H9 (cell line): ENCODE results near the gene COLQ. TPM values are rescaled to one million over a fixed set of nuclear protein-coding genes. Genes with fewer than 3 reads are reported as not detected.

ENCODE experiments used
- DNase-seq: peaks from one replicate; pipeline ENCODE4 v3.0.0-alpha.2; 2017
- H2AFZ ChIP-seq: one replicate; pipeline ENCODE4 v1.6.1; 2013; ENCODE audit warnings: mild to moderate bottlenecking, low read length, control low read depth, moderate library complexity
- H2AK5ac ChIP-seq: 2 replicates; pipeline ENCODE4 v1.6.1; 2013; ENCODE audit warnings: low read length, control low read depth, mixed read lengths; ENCODE audit not compliant: insufficient read length
- H2BK120ac ChIP-seq: one replicate; pipeline ENCODE4 v1.6.1; 2013; ENCODE audit warnings: low read depth, mild to moderate bottlenecking, low read length, control low read depth, inconsistent platforms; ENCODE audit not compliant: poor library complexity, severe bottlenecking
- H2BK12ac ChIP-seq: 2 replicates; pipeline ENCODE4 v1.6.1; 2013; ENCODE audit warnings: low read length, control low read depth, mixed read lengths, low read depth; ENCODE audit not compliant: insufficient read length
- H2BK15ac ChIP-seq: 2 replicates; pipeline ENCODE4 v1.6.1; 2013; ENCODE audit warnings: low read depth, low read length, control low read depth
- H2BK20ac ChIP-seq: one replicate; pipeline ENCODE4 v1.6.1; 2013; ENCODE audit warnings: low read depth, mild to moderate bottlenecking, low read length, control low read depth, inconsistent platforms; ENCODE audit not compliant: poor library complexity, severe bottlenecking
- H2BK5ac ChIP-seq: 2 replicates; pipeline ENCODE4 v1.6.1; 2013; ENCODE audit warnings: low read length, control low read depth, mixed read lengths; ENCODE audit not compliant: insufficient read length
- H3K14ac ChIP-seq: 2 replicates; pipeline ENCODE4 v1.6.1; 2013; ENCODE audit warnings: low read length, control low read depth; ENCODE audit not compliant: insufficient read depth
- H3K18ac ChIP-seq: 2 replicates; pipeline ENCODE4 v1.6.1; 2013; ENCODE audit warnings: low read depth, mild to moderate bottlenecking, mixed read lengths, low read length, control low read depth; ENCODE audit not compliant: insufficient read length
- H3K23ac ChIP-seq: 2 replicates; pipeline ENCODE4 v1.6.1; 2013; ENCODE audit warnings: low read length, control low read depth, mixed read lengths, low read depth; ENCODE audit not compliant: insufficient read length
- H3K23me2 ChIP-seq: 2 replicates; pipeline ENCODE4 v1.6.1; 2013; ENCODE audit warnings: low read depth, mild to moderate bottlenecking, mixed read lengths, low read length, control low read depth; ENCODE audit not compliant: insufficient read length, poor library complexity, severe bottlenecking
- H3K27ac ChIP-seq: 2 replicates; pipeline ENCODE4 v1.5.1; 2013; ENCODE audit warnings: low read length, control low read depth, mixed read lengths, low read depth; ENCODE audit not compliant: insufficient read length
- H3K27me3 ChIP-seq: 2 replicates; pipeline ENCODE4 v1.6.1; 2013; ENCODE audit warnings: low read length, control low read depth, inconsistent platforms; ENCODE audit not compliant: insufficient read depth
- H3K4ac ChIP-seq: 2 replicates; pipeline ENCODE4 v1.6.1; 2013; ENCODE audit warnings: low read depth, mild to moderate bottlenecking, control low read depth, inconsistent platforms, low read length, moderate library complexity
- H3K4me1 ChIP-seq: 2 replicates; pipeline ENCODE4 v1.6.1; 2013; ENCODE audit warnings: low read length, control low read depth, inconsistent platforms; ENCODE audit not compliant: insufficient read depth
- H3K4me2 ChIP-seq: 2 replicates; pipeline ENCODE4 v1.6.1; 2013; ENCODE audit warnings: low read length, control low read depth, mixed read lengths; ENCODE audit not compliant: insufficient read length, insufficient read depth
- H3K56ac ChIP-seq: 2 replicates; pipeline ENCODE4 v1.6.1; 2013; ENCODE audit warnings: low read depth, mild to moderate bottlenecking, mixed read lengths, low read length, control low read depth; ENCODE audit not compliant: insufficient read length
- H3K79me1 ChIP-seq: 2 replicates; pipeline ENCODE4 v1.6.1; 2013; ENCODE audit warnings: low read depth, mild to moderate bottlenecking, moderate library complexity, low read length, control low read depth, inconsistent platforms; ENCODE audit not compliant: insufficient read depth, poor library complexity, severe bottlenecking
- H3K79me2 ChIP-seq: 2 replicates; pipeline ENCODE4 v1.6.1; 2013; ENCODE audit warnings: low read length, control low read depth, inconsistent platforms; ENCODE audit not compliant: insufficient read depth
- H3K9ac ChIP-seq: 2 replicates; pipeline ENCODE4 v1.6.1; 2013; ENCODE audit warnings: low read length, control low read depth, mixed read lengths; ENCODE audit not compliant: insufficient read length; ENCODE audit errors: extremely low read depth
- H3K9me3 ChIP-seq: one replicate; pipeline ENCODE4 v1.6.1; 2013; ENCODE audit warnings: low read depth, low read length, inconsistent platforms; ENCODE audit not compliant: control insufficient read depth
- H3T11ph ChIP-seq: one replicate; pipeline ENCODE4 v1.6.1; 2013; ENCODE audit warnings: mild to moderate bottlenecking, low read length, control low read depth, inconsistent platforms
- H4K20me1 ChIP-seq: one replicate; pipeline ENCODE4 v1.6.1; 2013; ENCODE audit not compliant: control insufficient read depth, insufficient read length, insufficient read depth
- H4K5ac ChIP-seq: 2 replicates; pipeline ENCODE4 v1.6.1; 2013; ENCODE audit warnings: low read depth, mild to moderate bottlenecking, mixed read lengths, low read length, control low read depth; ENCODE audit not compliant: insufficient read length
- H4K8ac ChIP-seq: replicated peaks from 2 replicates; pipeline ENCODE4 v1.6.1; 2013; ENCODE audit warnings: low read length, control low read depth, mixed read lengths, low read depth; ENCODE audit not compliant: insufficient read length
- H4K91ac ChIP-seq: 2 replicates; pipeline ENCODE4 v1.6.1; 2013; ENCODE audit warnings: low read depth, mild to moderate bottlenecking, moderate library complexity, mixed read lengths, low read length, control low read depth; ENCODE audit not compliant: insufficient read length
- H3K27ac Mint-ChIP-seq, 3 experiments: 2 replicates in 2 of 3; 3 replicates in 1 of 3; pipeline ENCODE4 v1.8.0; 2020 to 2021; ENCODE audit warnings: mixed read lengths in 3 of 3, mild to moderate bottlenecking in 1 of 3, moderate library complexity in 1 of 3
- H3K27me3 Mint-ChIP-seq: 2 replicates; pipeline ENCODE4 v1.8.0; 2021; ENCODE audit warnings: low read depth, mild to moderate bottlenecking, moderate library complexity, mixed read lengths
- H3K36me3 Mint-ChIP-seq, 3 experiments: 2 replicates in 2 of 3; 3 replicates in 1 of 3; pipeline ENCODE4 v1.8.0; 2020 to 2021; ENCODE audit warnings: low read depth in 3 of 3, mixed read lengths in 3 of 3; ENCODE audit not compliant: insufficient read depth in 1 of 3
- H3K4me1 Mint-ChIP-seq, 2 experiments: 2 replicates each; pipeline ENCODE4 v1.8.0; 2020; ENCODE audit warnings: mixed read lengths in 2 of 2
- H3K4me3 Mint-ChIP-seq, 2 experiments: 2 replicates in 1 of 2; 3 replicates in 1 of 2; pipeline ENCODE4 v1.8.0; 2020 to 2021; ENCODE audit warnings: mild to moderate bottlenecking in 2 of 2, mixed read lengths in 2 of 2, moderate library complexity in 1 of 2
- H3K9me3 Mint-ChIP-seq, 2 experiments: 2 replicates in 1 of 2; 3 replicates in 1 of 2; pipeline ENCODE4 v1.8.0; 2020; ENCODE audit warnings: mild to moderate bottlenecking in 2 of 2, mixed read lengths in 2 of 2, moderate library complexity in 1 of 2
- WGBS: extraction: QIAGEN DNeasy Blood & Tissue Kit; methylation state at CpG from one replicate; pipeline ENCODE4 v1.1.7; 2013; ENCODE audit warnings: missing lambda C conversion rate, low lambda C conversion rate, mixed read lengths; ENCODE audit not compliant: insufficient read length; ENCODE audit errors: extremely low coverage; 5-methylcytosine and 5-hydroxymethylcytosine counted together
- total RNA-seq: library from RNA; stranded (reverse); gene quantifications from 2 replicates; pipeline ENCODE4 v1.2.1, GENCODE V29; 2021
- TF ChIP-seq, protein P1 (sequence below): fragments of 200-600 bp; sonication (generic); conservative IDR thresholded peaks from 3 replicates; pipeline ENCODE4 v1.8.0; 2021; ENCODE audit warnings: antibody characterized with exemption, mild to moderate bottlenecking

The COLQ gene
- total RNA-seq, 1 experiment from 2014 or later: 0.61 TPM

DNA sequence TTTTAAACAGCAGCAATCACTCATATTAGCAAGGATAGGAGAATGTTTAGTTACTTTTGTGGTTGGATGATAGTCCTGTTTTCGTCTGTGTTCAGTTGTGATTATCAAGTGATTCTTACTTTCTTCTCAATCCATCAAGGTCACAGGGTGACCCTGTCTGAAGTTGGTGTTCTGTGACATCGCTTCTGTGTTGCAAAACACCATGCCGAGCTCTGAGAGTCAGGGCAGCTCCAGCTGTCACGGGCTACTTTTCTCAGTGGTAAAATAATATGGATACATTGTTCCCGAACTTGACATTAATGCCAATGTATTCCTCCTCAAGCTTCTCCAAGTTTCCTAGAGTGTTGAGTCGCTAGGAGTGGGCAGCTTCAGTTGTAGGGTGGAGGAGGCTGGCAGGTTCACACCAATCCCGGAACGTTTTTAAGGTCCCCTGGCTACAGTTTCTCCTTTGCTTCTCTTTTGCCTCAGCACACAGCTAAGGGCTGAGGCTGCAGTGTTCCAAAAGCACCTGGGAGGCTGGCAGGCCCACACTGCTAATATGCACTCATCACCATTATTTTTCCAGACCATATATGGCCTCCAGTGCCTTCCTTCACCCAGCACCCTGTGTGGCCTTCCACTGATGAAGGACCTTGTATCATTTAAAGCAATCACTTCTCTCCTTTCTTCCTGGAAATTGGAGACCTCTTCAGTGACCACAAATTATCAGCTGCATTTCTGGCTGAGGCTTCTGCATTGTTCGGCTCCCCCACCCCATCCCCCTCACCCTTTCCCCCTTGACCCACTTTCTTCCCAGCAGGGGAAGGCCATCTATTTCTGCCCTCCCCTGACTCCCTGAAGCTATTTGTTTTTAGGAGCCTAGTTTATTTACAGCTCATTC is 25.8 kb downstream of the COLQ start:
- no CpG with 5 or more reads among the region's 9 CpGs for WGBS
- no peak for DNase-seq

More for the DNA sequence above, 25.8 kb downstream of the COLQ start:
- H3K4me2 ChIP-seq: no peak overlapping the region
- no peak overlapping the region for H3K4ac ChIP-seq
- no peak overlapping the region for H2BK120ac ChIP-seq
- H3K23ac ChIP-seq: no peak overlapping the region
- peaks cover 3% of the 10 kb centered on the region; the same call in 1 of the 2 replicates for H3K4me1 ChIP-seq
- no peak overlapping the region; a peak in 1 of 5 replicates for H3K4me3 Mint-ChIP-seq
- H3K27me3 ChIP-seq: no peaks in the 10 kb centered on the region
- H4K91ac ChIP-seq: no peak overlapping the region
- H3T11ph ChIP-seq: no peak overlapping the region
- H2BK12ac ChIP-seq: no peak overlapping the region
- no peak overlapping the region for H3K14ac ChIP-seq
- H3K23me2 ChIP-seq: no peaks in the 10 kb centered on the region
- no peak overlapping the region for H2BK5ac ChIP-seq
- no peak overlapping the region for H2AK5ac ChIP-seq
- H2BK20ac ChIP-seq: no peak overlapping the region
- no peaks in the 10 kb centered on the region for H3K79me2 ChIP-seq
- H2AFZ ChIP-seq: no peak overlapping the region
- H3K56ac ChIP-seq: no peak overlapping the region
- TF ChIP-seq, protein P1, sequence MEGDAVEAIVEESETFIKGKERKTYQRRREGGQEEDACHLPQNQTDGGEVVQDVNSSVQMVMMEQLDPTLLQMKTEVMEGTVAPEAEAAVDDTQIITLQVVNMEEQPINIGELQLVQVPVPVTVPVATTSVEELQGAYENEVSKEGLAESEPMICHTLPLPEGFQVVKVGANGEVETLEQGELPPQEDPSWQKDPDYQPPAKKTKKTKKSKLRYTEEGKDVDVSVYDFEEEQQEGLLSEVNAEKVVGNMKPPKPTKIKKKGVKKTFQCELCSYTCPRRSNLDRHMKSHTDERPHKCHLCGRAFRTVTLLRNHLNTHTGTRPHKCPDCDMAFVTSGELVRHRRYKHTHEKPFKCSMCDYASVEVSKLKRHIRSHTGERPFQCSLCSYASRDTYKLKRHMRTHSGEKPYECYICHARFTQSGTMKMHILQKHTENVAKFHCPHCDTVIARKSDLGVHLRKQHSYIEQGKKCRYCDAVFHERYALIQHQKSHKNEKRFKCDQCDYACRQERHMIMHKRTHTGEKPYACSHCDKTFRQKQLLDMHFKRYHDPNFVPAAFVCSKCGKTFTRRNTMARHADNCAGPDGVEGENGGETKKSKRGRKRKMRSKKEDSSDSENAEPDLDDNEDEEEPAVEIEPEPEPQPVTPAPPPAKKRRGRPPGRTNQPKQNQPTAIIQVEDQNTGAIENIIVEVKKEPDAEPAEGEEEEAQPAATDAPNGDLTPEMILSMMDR: no peak
- no peak overlapping the region for H4K8ac ChIP-seq
- H2BK15ac ChIP-seq: no peak overlapping the region
- H3K9me3 ChIP-seq: no peaks in the 10 kb centered on the region
- no peak overlapping the region for H3K9ac ChIP-seq
- no peaks in the 10 kb centered on the region for H3K9me3 Mint-ChIP-seq
- no peaks in the 10 kb centered on the region for H4K20me1 ChIP-seq
- H3K27ac Mint-ChIP-seq: peak overlapping the region in 1 of 3 experiments; percentile 2; a peak in 1 of 7 replicates
- no peak overlapping the region for H3K18ac ChIP-seq
- H3K4me1 Mint-ChIP-seq: peaks cover 20 to 25% of the 10 kb centered on the region in 2 experiments
- H3K36me3 Mint-ChIP-seq: no peaks in the 10 kb centered on the region
- no peak overlapping the region for H3K27ac ChIP-seq
- peaks cover 10% of the 10 kb centered on the region for H3K27me3 Mint-ChIP-seq
- H4K5ac ChIP-seq: no peak overlapping the region
- no peaks in the 10 kb centered on the region for H3K79me1 ChIP-seq
